Heart left ventricle (tissue), 13 donors: Measurements from ENCODE around the gene HNRNPK.

Experiments
- POLR2A ChIP-seq, 2 donors: fragments of 450-650 bp; IDR thresholded peaks; one replicate each; pipeline ENCODE4 v1.6.1; 2017; ENCODE audit warnings: antibody characterized with exemption in 2 of 2, mild to moderate bottlenecking in 2 of 2, moderate library complexity in 2 of 2
- TF ChIP-seq, protein P1 (sequence below), 12 donors: fragments of 200-600 bp; sonication (generic) in 4 of 12; IDR thresholded peaks; one replicate each; pipeline versions ENCODE4 v1.5.0 to v1.8.0; 2018 to 2022; ENCODE audit warnings: antibody characterized with exemption in 12 of 12, mild to moderate bottlenecking in 5 of 12
- donor health status: ischemic (EF 13 %, LVEDD 7.1; RV severe dilation, severe dysfunction).
- donor health status: DM: no; HTN: yes; CAD: no.
- donor health status: DM: no; HTN: no; CAD: no.
- donor health status: ischemic (EF 25% LVEDD 6.9; RV normal size, moderate dysfunction).
- donor health status: ischemic (EF 25% LVEDD 5.7; RV mildly dilated, moderate dysfunction).
- donor health status: ischemic (EF 35%, LVEDD 5.7; RV mildly dilated, moderate dysfunction).
- donor health status: nonischemic (EF 11% LVEDD 7.7; RV severe dilation, severe dysfunction).
- donor health status: DM: yes; HTN: yes; CAD: no.
- donor health status: PGD.
- donor health status: ischemic (EF 29% LVEDD 5.4; RV normal size, mild dysfunction).
- donor health status: nonischemic (EF 23%, LVEDD 6.1; RV moderate dilation, normal function).

DNA sequence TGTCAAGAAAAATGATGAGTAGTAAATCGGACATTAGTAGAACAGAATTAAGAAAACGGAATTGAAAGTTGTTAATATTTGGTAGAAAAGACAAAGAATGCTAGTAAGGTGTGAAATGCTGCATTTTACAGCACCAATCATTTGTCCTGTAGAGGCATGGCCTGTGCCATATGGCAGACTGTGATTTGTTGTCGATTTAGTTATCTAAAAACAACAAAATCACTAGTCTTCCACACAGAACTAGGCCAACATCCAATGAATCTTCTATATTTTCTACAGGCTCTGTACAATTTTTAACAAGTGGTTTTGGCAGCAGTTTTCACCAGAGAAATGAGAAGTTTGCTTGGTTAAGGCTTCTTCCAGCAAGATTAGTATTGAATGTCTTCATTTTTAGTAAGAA is 10.4 kb downstream of the HNRNPK start:
- no peak for TF ChIP-seq POLR2A (IDR thresholded peaks at IDR 0.05)
- TF ChIP-seq, protein P1, sequence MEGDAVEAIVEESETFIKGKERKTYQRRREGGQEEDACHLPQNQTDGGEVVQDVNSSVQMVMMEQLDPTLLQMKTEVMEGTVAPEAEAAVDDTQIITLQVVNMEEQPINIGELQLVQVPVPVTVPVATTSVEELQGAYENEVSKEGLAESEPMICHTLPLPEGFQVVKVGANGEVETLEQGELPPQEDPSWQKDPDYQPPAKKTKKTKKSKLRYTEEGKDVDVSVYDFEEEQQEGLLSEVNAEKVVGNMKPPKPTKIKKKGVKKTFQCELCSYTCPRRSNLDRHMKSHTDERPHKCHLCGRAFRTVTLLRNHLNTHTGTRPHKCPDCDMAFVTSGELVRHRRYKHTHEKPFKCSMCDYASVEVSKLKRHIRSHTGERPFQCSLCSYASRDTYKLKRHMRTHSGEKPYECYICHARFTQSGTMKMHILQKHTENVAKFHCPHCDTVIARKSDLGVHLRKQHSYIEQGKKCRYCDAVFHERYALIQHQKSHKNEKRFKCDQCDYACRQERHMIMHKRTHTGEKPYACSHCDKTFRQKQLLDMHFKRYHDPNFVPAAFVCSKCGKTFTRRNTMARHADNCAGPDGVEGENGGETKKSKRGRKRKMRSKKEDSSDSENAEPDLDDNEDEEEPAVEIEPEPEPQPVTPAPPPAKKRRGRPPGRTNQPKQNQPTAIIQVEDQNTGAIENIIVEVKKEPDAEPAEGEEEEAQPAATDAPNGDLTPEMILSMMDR (IDR thresholded peaks at IDR 0.05), result no peak
